HepG2 (cell line): ENCODE data around the gene HDHD3. TPM values are rescaled to one million over a fixed set of nuclear protein-coding genes. Genes with fewer than 3 reads are reported as not detected.
A peak's percentile ranks its signal among the peaks of the same experiment; 100 is the strongest.

Experiments used
- ADNP ChIP-seq: sonication (generic); formaldehyde crosslinking; IDR thresholded peaks from 2 replicates; pipeline ENCODE4 v1.4.0; 2020; ENCODE audit warnings: missing genetic modification reagents
- ATAD3A ChIP-seq: sonication (generic); formaldehyde crosslinking; IDR thresholded peaks from 2 replicates; pipeline ENCODE4 v1.4.0; 2020; ENCODE audit warnings: missing genetic modification reagents
- ATF7-NPFF ChIP-seq: sonication (generic); formaldehyde crosslinking; IDR thresholded peaks from 2 replicates; pipeline ENCODE4 v1.8.1; 2023; ENCODE audit warnings: mild to moderate bottlenecking, low read depth, missing genetic modification reagents, moderate library complexity
- CBX5 ChIP-seq: sonication (generic); formaldehyde crosslinking; IDR thresholded peaks from 2 replicates; pipeline ENCODE4 v1.4.0; 2020; ENCODE audit warnings: missing genetic modification reagents, borderline replicate concordance
- DPF2 ChIP-seq: sonication (generic); formaldehyde crosslinking; IDR thresholded peaks from 2 replicates; pipeline ENCODE4 v1.4.0; 2020; ENCODE audit warnings: mild to moderate bottlenecking, low read depth, missing genetic modification reagents, borderline replicate concordance
- HIVEP1 ChIP-seq: sonication (generic); formaldehyde crosslinking; IDR thresholded peaks from 2 replicates; pipeline ENCODE4 v1.4.0; 2020; ENCODE audit warnings: mild to moderate bottlenecking, missing genetic modification reagents
- NFIB ChIP-seq: sonication (generic); formaldehyde crosslinking; IDR thresholded peaks from 2 replicates; pipeline ENCODE4 v1.9.0; 2021; ENCODE audit warnings: missing genetic modification reagents, mild to moderate bottlenecking, borderline replicate concordance
- TCF7L2 ChIP-seq: IDR thresholded peaks from 2 replicates; pipeline ENCODE4 v1.6.1; 2011; ENCODE audit warnings: mild to moderate bottlenecking, low read depth, low read length, moderate library complexity
- ZBTB1 ChIP-seq: sonication (generic); formaldehyde crosslinking; IDR thresholded peaks from 2 replicates; pipeline ENCODE4 v1.4.0; 2020; ENCODE audit warnings: missing genetic modification reagents, borderline replicate concordance
- ZBTB20 ChIP-seq: sonication (generic); formaldehyde crosslinking; IDR thresholded peaks from 2 replicates; pipeline ENCODE4 v1.8.1; 2023; ENCODE audit warnings: missing genetic modification reagents, low read depth, mild to moderate bottlenecking, borderline replicate concordance
- ZBTB8A ChIP-seq: sonication (generic); formaldehyde crosslinking; IDR thresholded peaks from 2 replicates; pipeline ENCODE4 v1.4.0; 2020; ENCODE audit warnings: mild to moderate bottlenecking, low read depth, missing genetic modification reagents, borderline replicate concordance
- ZNF20 ChIP-seq: sonication (generic); formaldehyde crosslinking; IDR thresholded peaks from 2 replicates; pipeline ENCODE4 v1.4.0; 2020; ENCODE audit warnings: mild to moderate bottlenecking, moderate library complexity, missing genetic modification reagents
- ZNF329 ChIP-seq: sonication (generic); formaldehyde crosslinking; IDR thresholded peaks from 2 replicates; pipeline ENCODE4 v1.9.0; 2021; ENCODE audit warnings: low read depth, mild to moderate bottlenecking, missing genetic modification reagents
- ZNF501 ChIP-seq: sonication (generic); formaldehyde crosslinking; IDR thresholded peaks from 2 replicates; pipeline ENCODE4 v1.5.1; 2020; ENCODE audit warnings: mild to moderate bottlenecking, moderate library complexity, missing genetic modification reagents
- ZNF770 ChIP-seq: sonication (generic); formaldehyde crosslinking; IDR thresholded peaks from 2 replicates; pipeline ENCODE4 v1.5.0; 2020; ENCODE audit warnings: mild to moderate bottlenecking, missing genetic modification reagents
- ZNF850 ChIP-seq: sonication (generic); formaldehyde crosslinking; conservative IDR thresholded peaks from 2 replicates; pipeline ENCODE4 v1.9.0; 2021; ENCODE audit warnings: mild to moderate bottlenecking, missing genetic modification reagents
- polyA plus RNA-seq, 8 experiments: library from polyadenylated mRNA; depleted of rRNA in 3 of 8; stranded (reverse) in 7 of 8; unstranded in 1 of 8; fragments of >200 nt; fragmentation: Illumina TruSeq in 4 of 8; extraction: Trizol in 4 of 8; gene quantifications; 2 replicates each; pipeline versions ENCODE4 v1.2.1 to v1.2.3, GENCODE V29; 2011 to 2016; ENCODE audit warnings: low read depth in 4 of 8, missing spikeins in 1 of 8, mixed read lengths in 1 of 8; ENCODE audit not compliant: insufficient read depth in 1 of 8
- total RNA-seq, 5 experiments: library from RNA; depleted of rRNA; stranded (reverse); fragments of >200 nt; fragmentation: Illumina TruSeq; extraction: Trizol; gene quantifications; 2 replicates each; pipeline ENCODE4 v1.2.3, GENCODE V29; 2016; ENCODE audit warnings: low read depth in 1 of 5
- TF ChIP-seq, protein P1 (sequence below): sonication (generic); formaldehyde crosslinking; IDR thresholded peaks from 2 replicates; pipeline ENCODE4 v1.4.0; 2020; ENCODE audit warnings: missing genetic modification reagents, mild to moderate bottlenecking, borderline replicate concordance
- TF ChIP-seq, protein P2 (sequence below): IDR thresholded peaks from 2 replicates; pipeline ENCODE4 v1.4.0; 2020; ENCODE audit warnings: mild to moderate bottlenecking, missing genetic modification reagents
- TF ChIP-seq, protein P3 (sequence below): sonication (generic); formaldehyde crosslinking; IDR thresholded peaks from 2 replicates; pipeline ENCODE4 v1.4.0; 2020; ENCODE audit warnings: missing genetic modification reagents, borderline replicate concordance

HDHD3 gene
- total and polyA plus RNA-seq, 2 of the 13 experiments (the other 11 are each of a cell fraction or from before 2014, with no cell fraction given), result 23.1 to 38.5 TPM

- TF ChIP-seq, protein P1, sequence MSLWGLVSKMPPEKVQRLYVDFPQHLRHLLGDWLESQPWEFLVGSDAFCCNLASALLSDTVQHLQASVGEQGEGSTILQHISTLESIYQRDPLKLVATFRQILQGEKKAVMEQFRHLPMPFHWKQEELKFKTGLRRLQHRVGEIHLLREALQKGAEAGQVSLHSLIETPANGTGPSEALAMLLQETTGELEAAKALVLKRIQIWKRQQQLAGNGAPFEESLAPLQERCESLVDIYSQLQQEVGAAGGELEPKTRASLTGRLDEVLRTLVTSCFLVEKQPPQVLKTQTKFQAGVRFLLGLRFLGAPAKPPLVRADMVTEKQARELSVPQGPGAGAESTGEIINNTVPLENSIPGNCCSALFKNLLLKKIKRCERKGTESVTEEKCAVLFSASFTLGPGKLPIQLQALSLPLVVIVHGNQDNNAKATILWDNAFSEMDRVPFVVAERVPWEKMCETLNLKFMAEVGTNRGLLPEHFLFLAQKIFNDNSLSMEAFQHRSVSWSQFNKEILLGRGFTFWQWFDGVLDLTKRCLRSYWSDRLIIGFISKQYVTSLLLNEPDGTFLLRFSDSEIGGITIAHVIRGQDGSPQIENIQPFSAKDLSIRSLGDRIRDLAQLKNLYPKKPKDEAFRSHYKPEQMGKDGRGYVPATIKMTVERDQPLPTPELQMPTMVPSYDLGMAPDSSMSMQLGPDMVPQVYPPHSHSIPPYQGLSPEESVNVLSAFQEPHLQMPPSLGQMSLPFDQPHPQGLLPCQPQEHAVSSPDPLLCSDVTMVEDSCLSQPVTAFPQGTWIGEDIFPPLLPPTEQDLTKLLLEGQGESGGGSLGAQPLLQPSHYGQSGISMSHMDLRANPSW (CRISPR knock-in tag), result no peak
- TF ChIP-seq DPF2 (CRISPR knock-in tag), result no peak
- no peak for TF ChIP-seq HIVEP1 (CRISPR knock-in tag)
- TF ChIP-seq ZNF20, result no peak
- TF ChIP-seq, protein P2, sequence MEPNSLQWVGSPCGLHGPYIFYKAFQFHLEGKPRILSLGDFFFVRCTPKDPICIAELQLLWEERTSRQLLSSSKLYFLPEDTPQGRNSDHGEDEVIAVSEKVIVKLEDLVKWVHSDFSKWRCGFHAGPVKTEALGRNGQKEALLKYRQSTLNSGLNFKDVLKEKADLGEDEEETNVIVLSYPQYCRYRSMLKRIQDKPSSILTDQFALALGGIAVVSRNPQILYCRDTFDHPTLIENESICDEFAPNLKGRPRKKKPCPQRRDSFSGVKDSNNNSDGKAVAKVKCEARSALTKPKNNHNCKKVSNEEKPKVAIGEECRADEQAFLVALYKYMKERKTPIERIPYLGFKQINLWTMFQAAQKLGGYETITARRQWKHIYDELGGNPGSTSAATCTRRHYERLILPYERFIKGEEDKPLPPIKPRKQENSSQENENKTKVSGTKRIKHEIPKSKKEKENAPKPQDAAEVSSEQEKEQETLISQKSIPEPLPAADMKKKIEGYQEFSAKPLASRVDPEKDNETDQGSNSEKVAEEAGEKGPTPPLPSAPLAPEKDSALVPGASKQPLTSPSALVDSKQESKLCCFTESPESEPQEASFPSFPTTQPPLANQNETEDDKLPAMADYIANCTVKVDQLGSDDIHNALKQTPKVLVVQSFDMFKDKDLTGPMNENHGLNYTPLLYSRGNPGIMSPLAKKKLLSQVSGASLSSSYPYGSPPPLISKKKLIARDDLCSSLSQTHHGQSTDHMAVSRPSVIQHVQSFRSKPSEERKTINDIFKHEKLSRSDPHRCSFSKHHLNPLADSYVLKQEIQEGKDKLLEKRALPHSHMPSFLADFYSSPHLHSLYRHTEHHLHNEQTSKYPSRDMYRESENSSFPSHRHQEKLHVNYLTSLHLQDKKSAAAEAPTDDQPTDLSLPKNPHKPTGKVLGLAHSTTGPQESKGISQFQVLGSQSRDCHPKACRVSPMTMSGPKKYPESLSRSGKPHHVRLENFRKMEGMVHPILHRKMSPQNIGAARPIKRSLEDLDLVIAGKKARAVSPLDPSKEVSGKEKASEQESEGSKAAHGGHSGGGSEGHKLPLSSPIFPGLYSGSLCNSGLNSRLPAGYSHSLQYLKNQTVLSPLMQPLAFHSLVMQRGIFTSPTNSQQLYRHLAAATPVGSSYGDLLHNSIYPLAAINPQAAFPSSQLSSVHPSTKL (CRISPR knock-in tag), result peak; percentile 83
- TF ChIP-seq ZNF850 (CRISPR knock-in tag), result no peak
- no peak for TF ChIP-seq CBX5 (CRISPR knock-in tag)
- no peak for TF ChIP-seq NFIB (CRISPR knock-in tag)
- TF ChIP-seq ZNF501 (CRISPR knock-in tag), result 0 out of 2 replicates have a peak, but pooled peaks have one; percentile 17
- TF ChIP-seq, protein P3, sequence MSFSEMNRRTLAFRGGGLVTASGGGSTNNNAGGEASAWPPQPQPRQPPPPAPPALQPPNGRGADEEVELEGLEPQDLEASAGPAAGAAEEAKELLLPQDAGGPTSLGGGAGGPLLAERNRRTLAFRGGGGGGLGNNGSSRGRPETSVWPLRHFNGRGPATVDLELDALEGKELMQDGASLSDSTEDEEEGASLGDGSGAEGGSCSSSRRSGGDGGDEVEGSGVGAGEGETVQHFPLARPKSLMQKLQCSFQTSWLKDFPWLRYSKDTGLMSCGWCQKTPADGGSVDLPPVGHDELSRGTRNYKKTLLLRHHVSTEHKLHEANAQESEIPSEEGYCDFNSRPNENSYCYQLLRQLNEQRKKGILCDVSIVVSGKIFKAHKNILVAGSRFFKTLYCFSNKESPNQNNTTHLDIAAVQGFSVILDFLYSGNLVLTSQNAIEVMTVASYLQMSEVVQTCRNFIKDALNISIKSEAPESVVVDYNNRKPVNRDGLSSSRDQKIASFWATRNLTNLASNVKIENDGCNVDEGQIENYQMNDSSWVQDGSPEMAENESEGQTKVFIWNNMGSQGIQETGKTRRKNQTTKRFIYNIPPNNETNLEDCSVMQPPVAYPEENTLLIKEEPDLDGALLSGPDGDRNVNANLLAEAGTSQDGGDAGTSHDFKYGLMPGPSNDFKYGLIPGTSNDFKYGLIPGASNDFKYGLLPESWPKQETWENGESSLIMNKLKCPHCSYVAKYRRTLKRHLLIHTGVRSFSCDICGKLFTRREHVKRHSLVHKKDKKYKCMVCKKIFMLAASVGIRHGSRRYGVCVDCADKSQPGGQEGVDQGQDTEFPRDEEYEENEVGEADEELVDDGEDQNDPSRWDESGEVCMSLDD (CRISPR knock-in tag), result no peak
- no peak for TF ChIP-seq ZBTB8A (CRISPR knock-in tag)
- no peak for TF ChIP-seq ZNF329
- TF ChIP-seq TCF7L2, result no peak
- TF ChIP-seq ATF7-NPFF (CRISPR knock-in tag), result no peak
- TF ChIP-seq ATAD3A, result no peak
- no peak for TF ChIP-seq ADNP (CRISPR knock-in tag)
- no peak for TF ChIP-seq ZBTB1 (CRISPR knock-in tag)
- no peak for TF ChIP-seq ZNF770 (CRISPR knock-in tag)
- TF ChIP-seq ZBTB20 (CRISPR knock-in tag), result 0 out of 2 replicates have a peak, but pooled peaks have one; percentile 14
Measured at GRCh38 chr9:113381909-113382411, 5.2 kb upstream of the HDHD3 start (continued).
